Activated effector memory CD4-positive, alpha-beta T cell treated with Interleukin-2 at 50 U/mL for 16 hours (primary cell): ENCODE measurements around the gene SLC38A7.

Source experiments
- DNase-seq: peaks from one replicate; pipeline ENCODE4 v3.0.0-alpha.2; 2020

Gene SLC38A7

DNA sequence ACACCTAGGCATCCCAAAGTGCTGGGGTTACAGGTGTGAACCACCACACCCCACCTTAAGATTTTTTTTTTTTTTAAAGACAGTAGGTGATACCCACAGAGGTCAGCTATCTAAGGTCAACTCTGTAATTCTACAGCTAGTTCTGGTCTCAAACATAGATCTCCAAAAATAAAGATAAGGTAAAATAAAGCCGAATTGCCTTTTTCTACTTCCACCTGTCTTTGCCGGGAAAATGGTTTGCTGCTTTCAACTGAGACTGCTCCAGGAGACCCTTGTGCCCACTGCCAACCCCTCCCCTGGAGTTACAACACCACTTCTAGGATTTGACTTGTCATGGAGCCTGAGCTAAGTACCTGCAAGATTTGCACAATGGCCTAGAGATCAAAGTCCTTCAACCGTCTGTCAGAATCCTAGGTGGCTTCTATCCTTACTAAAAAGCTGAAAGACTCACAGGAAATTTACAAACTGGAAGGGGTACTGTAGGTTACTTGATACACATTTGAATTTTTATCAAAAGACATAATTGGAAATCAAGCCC lies 50.2 kb downstream of the SLC38A7 start:
- no peak for DNase-seq

DNA sequence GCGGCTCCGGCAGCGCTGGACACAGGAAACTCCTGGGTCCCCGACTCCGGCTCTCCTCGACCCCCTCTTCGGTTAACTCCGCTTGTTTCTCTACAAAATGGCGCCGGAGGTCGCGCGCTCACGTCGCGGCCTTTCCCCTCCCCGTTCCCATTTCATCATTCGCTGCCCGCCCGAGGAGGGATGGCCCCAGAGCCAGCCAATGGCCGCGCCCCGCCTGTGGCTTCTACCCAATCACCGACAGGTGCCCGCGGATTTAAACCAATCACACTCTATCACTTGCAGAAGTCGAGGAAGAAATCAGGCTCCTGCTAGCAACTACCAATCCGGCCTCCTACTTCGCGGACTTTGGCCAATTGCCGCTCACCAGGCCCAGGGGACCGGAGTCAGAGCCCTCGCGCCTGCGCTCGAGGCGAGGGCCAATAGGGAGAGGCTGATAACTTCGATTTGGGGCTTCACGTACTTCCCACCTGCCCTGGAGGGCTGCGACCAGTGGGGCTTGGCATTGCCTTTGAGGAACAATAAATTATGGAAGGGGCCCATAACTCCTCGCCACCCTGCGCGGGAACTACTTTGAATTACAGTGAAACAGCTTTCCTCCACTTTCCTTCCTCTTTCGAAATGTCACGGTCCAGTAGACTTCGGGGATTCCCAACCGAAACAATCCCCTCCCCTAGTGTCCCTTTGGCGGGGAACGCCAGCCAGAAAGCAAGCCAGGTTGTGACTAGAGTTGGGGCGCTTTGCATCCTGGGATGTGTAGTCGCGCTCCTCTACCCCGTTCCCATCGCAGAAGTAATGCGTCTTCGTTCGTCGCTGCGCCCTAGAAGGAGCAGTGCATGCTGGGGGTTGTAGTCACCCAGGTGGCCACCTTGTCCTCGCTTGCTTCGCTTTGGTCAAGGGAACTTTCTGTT lies 54.6 kb downstream of the SLC38A7 start, which contains the start of gene CNOT1:
CNOT1 (minus strand) TSS at position 94 of the 908 bp plus-strand sequence. CDS start 30,489 bp downstream, outside the sequence.
- peak; percentile 99 for DNase-seq

DNA sequence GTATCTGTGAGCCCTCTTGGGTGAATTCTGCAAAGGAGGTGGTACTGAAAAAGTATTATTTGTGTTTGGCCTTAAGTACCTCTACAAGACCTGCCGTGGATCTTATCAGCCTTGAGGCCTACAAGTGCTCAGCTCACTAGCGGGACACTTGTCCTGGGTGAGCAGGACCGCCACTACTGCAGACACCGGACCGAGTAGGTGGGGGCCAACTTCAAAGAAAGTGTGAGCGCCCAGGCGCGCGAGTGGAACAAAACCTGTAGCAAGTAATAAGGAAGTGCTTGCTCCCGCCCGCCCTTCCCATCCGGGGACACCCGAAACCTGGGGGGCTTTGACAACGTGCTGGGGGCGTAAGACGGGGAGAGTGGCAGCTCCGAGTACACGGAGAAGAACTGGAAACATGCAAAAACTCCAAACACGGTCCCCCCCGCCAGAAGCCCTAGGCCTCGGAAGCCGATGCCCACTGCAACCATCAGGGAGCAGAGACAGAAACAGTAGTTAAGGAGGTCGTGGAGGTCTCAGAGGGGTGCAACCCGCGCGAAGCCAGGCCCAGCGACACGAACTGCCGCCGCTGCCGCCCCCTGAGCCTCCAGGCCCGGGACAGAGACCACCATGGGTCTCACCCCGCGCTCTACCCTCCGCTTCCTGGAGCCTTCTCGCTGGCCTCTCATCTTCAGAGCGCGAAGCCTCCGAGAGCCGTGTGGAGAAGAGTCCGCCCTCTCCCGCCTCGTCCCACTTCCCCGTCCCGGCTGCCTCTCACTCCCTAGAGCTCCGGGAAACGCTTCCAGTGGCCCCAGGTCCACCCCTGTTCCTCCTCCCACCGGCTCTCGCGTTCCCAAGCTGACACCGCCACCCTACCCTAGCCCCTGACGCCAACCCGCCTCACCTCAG lies 55.5 kb downstream of the SLC38A7 start:
- peak; percentile 46 for DNase-seq

DNA sequence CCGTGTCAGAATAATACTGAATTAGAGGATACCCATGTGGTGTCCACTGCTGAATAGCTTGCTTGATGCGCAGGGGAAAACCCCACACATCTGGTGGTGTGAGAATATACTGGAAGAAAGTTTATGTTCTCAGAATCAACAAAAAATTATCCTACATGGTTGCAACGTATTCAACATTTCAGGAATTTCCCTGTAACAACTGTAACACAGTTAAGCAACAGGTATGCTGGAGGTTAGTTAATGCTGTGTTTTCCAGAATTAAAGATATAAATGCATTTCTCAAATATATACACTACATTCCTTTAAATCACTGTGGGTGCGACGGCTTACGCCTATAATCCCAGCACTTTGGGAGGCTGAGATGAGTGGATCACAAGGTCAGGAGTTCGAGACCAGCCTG lies 60.4 kb downstream of the SLC38A7 start:
- DNase-seq, result no peak

DNA sequence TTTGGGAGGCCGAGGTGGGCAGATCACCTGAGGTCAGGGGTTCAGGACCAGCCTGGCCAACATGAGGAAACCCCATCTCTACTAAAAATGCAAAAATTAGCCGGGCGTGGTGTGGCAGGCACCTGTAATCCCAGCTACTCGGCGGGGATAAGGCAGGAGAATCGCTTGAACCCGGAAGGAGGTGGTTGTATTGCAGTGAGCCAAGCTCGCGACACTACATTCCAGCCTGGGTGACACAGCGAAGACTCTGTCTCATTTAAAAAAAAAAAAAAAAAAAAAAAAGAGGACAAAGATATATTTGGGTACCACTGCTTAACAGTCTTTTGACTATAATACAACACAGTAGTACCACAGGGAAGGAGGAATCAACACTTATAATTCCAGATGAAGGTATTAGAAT lies 64.2 kb downstream of the SLC38A7 start:
- DNase-seq, result no peak

DNA sequence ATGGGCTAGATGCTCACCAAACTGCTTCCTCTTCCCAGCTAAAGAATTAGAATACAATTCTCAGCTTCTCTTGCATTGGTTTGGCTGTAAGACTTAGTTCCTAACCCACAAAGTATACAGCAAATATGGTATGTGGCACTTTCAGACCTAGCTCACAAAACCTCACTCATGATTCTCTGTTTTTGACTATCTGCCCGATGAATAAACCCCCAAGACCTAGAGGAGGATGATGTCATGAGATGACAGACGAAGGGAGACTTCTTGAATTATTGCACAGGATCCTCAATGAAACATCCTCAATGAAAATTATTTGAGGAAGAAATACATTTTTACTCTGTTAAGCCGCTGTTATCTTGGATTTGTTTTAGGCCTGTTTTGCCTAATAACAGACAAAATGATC lies 69.3 kb downstream of the SLC38A7 start:
- DNase-seq, result no peak
